Hepatocyte (in vitro differentiated cells): ENCODE measurements around the gene HSPBAP1. TPM values are rescaled to one million over a fixed set of nuclear protein-coding genes. Genes with fewer than 3 reads are reported as not detected.

Experiments used
- DNase-seq: peaks from one replicate; pipeline ENCODE4 v3.0.0-alpha.2; 2016; ENCODE audit warnings: low spot score
- H2AFZ ChIP-seq: fragments of 200-600 bp; sonication (generic); 2 replicates; pipeline ENCODE4 v1.6.0; 2016; ENCODE audit warnings: antibody characterized with exemption, mild to moderate bottlenecking
- H3K27ac ChIP-seq: fragments of 200-600 bp; sonication (generic); 2 replicates; pipeline ENCODE4 v1.5.1; 2016; ENCODE audit warnings: mild to moderate bottlenecking
- H3K27me3 ChIP-seq: fragments of 200-600 bp; sonication (generic); 2 replicates; pipeline ENCODE4 v1.6.1; 2016
- H3K36me3 ChIP-seq: fragments of 200-600 bp; sonication (generic); replicated peaks from 2 replicates; pipeline ENCODE4 v1.5.1; 2016; ENCODE audit warnings: low read depth; ENCODE audit not compliant: insufficient read depth
- H3K4me1 ChIP-seq: fragments of 200-600 bp; sonication (generic); 2 replicates; pipeline ENCODE4 v1.5.1; 2016; ENCODE audit warnings: mild to moderate bottlenecking, moderate library complexity; ENCODE audit not compliant: insufficient read depth
- H3K4me2 ChIP-seq: fragments of 200-600 bp; sonication (generic); 2 replicates; pipeline ENCODE4 v1.6.0; 2016
- H3K4me3 ChIP-seq: fragments of 200-600 bp; sonication (generic); 2 replicates; pipeline ENCODE4 v1.5.1; 2016; ENCODE audit warnings: mild to moderate bottlenecking
- H3K79me2 ChIP-seq: fragments of 200-600 bp; sonication (generic); 2 replicates; pipeline ENCODE4 v1.6.0; 2017; ENCODE audit warnings: mild to moderate bottlenecking
- H3K9me2 ChIP-seq: fragments of 200-600 bp; sonication (generic); replicated peaks from 2 replicates; pipeline ENCODE4 v1.6.0; 2017; ENCODE audit warnings: mild to moderate bottlenecking; ENCODE audit not compliant: insufficient read depth
- H3K9me3 ChIP-seq: fragments of 200-600 bp; sonication (generic); 2 replicates; pipeline ENCODE4 v1.5.1; 2016; ENCODE audit warnings: low read depth, mild to moderate bottlenecking
- H4K20me1 ChIP-seq: fragments of 200-600 bp; sonication (generic); 2 replicates; pipeline ENCODE4 v1.6.0; 2016; ENCODE audit warnings: mild to moderate bottlenecking; ENCODE audit not compliant: insufficient read depth, poor library complexity, severe bottlenecking
- CTCF ChIP-seq: fragments of 200-600 bp; sonication (generic); IDR thresholded peaks from 2 replicates; pipeline ENCODE4 v1.5.1; 2016; ENCODE audit warnings: antibody characterized with exemption, mild to moderate bottlenecking; ENCODE audit not compliant: poor library complexity
- EZH2 ChIP-seq: fragments of 200-600 bp; sonication (generic); IDR thresholded peaks from 2 replicates; pipeline ENCODE4 v1.6.1; 2016; ENCODE audit warnings: antibody characterized with exemption, mild to moderate bottlenecking, borderline replicate concordance
- EZH2phosphoT487 ChIP-seq: fragments of 200-600 bp; sonication (generic); IDR thresholded peaks from one replicate; pipeline ENCODE4 v1.6.1; 2018; ENCODE audit warnings: antibody characterized with exemption, mild to moderate bottlenecking, low read depth, moderate library complexity; ENCODE audit not compliant: unreplicated experiment, severe bottlenecking
- WGBS: methylation state at CpG from one replicate; pipeline ENCODE4 v1.1.6; 2016; ENCODE audit warnings: low lambda C conversion rate; ENCODE audit errors: missing lambda C conversion rate; 5-methylcytosine and 5-hydroxymethylcytosine counted together
- polyA plus RNA-seq: library from polyadenylated mRNA; unstranded; fragments of >200 nt; fragmentation: Nextera tagmentation; extraction: Ambion mirVana; gene quantifications from 2 replicates; pipeline ENCODE4 v1.2.1, GENCODE V29; 2016
- total RNA-seq: library from RNA; depleted of rRNA; stranded (reverse); fragments of >200 nt; gene quantifications from 2 replicates; pipeline ENCODE4 v1.2.3, GENCODE V29; 2014

The HSPBAP1 gene
- total and polyA plus RNA-seq, 2 experiments from 2014 or later: 6.2 to 11.0 TPM

GRCh38 chr3:122777563-122777962 lies 16.1 kb downstream of the HSPBAP1 start:
- Histone ChIP-seq H3K4me2 (no peak overlapping the region), H3K4me1 (no peaks in the 10 kb centered on the region), H3K79me2 (no peaks in the 10 kb centered on the region), H3K27ac (no peak overlapping the region), H3K4me3 (no peak overlapping the region), H3K9me2 (no peaks in the 10 kb centered on the region), H4K20me1 (no peaks in the 10 kb centered on the region), H3K9me3 (no peaks in the 10 kb centered on the region), H2AFZ (no peak overlapping the region), H3K27me3 (no peaks in the 10 kb centered on the region), H3K36me3 (no peaks in the 10 kb centered on the region)
- WGBS: 67% methylated on average over 3 of the region's 3 CpGs
- no peak for TF ChIP-seq CTCF
- TF ChIP-seq EZH2: no peak
- no peak for TF ChIP-seq EZH2phosphoT487
- no peak for DNase-seq

- no peak overlapping the region for H3K4me3 ChIP-seq
- H3K27ac ChIP-seq: no peak overlapping the region
- H2AFZ ChIP-seq: no peak overlapping the region
- no peaks in the 10 kb centered on the region for H3K9me2 ChIP-seq
- no peak for DNase-seq
- no peaks in the 10 kb centered on the region for H3K4me1 ChIP-seq
- H3K36me3 ChIP-seq: no peaks in the 10 kb centered on the region
- H3K79me2 ChIP-seq: no peaks in the 10 kb centered on the region
- no peak overlapping the region for H3K4me2 ChIP-seq
- no peaks in the 10 kb centered on the region for H3K9me3 ChIP-seq
- H4K20me1 ChIP-seq: no peaks in the 10 kb centered on the region
- TF ChIP-seq CTCF (no peak), EZH2 (no peak), EZH2phosphoT487 (no peak)
- 47% methylated on average over 5 of the region's 5 CpGs for WGBS
- no peaks in the 10 kb centered on the region for H3K27me3 ChIP-seq
Measured at GRCh38 chr3:122776675-122777468, 16.8 kb downstream of the HSPBAP1 start.

- H2AFZ ChIP-seq: no peak overlapping the region
- H3K4me3 ChIP-seq: no peak overlapping the region
- 99% methylated on average over 3 of the region's 3 CpGs for WGBS
- TF ChIP-seq EZH2 (no peak), CTCF (no peak), EZH2phosphoT487 (no peak)
- H4K20me1 ChIP-seq: no peaks in the 10 kb centered on the region
- no peaks in the 10 kb centered on the region for H3K9me3 ChIP-seq
- no peaks in the 10 kb centered on the region for H3K27me3 ChIP-seq
- no peak overlapping the region for H3K4me2 ChIP-seq
- peak overlapping the region; percentile 65 for H3K27ac ChIP-seq
- H3K4me1 ChIP-seq: no peaks in the 10 kb centered on the region
- no peaks in the 10 kb centered on the region for H3K79me2 ChIP-seq
- no peaks in the 10 kb centered on the region for H3K36me3 ChIP-seq
- H3K9me2 ChIP-seq: no peaks in the 10 kb centered on the region
- no peak for DNase-seq
Measured at GRCh38 chr3:122774564-122774963, 19.1 kb downstream of the HSPBAP1 start.
